GM19023 (cell line): ENCODE measurements around the gene DAB2IP.

Experiments used
- ATAC-seq: cut with Tn5 transposase; IDR thresholded peaks from one replicate; pipeline ENCODE4 v1.9.1; 2021; ENCODE audit warnings: mild to moderate bottlenecking, moderate library complexity; ENCODE audit not compliant: unreplicated experiment

DAB2IP gene

DNA sequence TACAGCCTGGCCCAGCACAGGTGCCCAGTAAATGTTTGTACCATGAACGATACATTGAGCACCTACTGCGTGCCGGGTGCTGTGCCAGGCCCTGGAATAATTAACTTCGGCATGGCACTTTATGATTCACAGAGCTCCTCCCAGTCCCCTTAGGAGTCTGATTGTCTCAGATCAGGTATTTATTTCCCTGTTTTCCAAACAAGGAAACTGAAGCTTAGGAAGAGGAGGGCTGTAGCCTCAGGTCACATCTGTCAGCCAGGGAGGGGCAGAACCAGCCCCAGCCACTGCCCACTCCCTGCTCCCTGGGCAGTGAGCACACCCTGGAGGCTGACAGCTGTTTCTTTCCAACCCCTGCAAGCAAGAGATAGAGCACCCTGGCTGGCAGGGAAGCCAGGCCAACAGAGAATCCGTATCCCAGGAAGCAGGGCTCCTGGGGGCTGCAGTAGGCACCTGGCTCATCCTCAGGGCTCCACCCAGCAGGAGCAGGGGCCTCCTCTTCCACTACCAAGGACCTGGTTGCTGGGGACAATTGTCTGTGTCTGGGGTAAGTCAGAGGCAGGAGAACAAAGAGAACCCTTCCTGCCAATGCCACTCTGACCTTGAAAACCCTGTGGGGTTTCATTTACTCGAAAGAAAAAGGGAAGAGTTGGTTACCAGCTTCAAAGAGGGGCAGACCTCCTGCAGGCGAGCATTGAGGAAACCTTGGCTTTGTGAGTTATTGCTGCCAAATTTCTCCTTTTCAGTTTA is 69.0 kb downstream of the DAB2IP start:
- no peak for ATAC-seq

DNA sequence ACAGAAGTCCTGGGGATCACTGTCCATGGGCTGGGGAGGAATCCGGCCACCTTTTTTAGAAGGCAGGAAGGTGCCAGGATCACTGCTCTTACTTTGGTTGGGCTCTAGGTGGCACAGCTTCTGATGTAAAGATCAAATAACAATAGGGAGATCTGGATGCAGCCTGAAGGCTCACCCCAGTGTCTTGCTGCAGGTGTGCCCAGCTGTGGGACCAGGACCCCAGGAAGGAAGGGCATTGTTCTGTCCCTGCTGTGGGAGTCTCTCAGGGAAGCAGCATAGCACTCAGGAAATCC is 69.6 kb downstream of the DAB2IP start:
- no peak for ATAC-seq

DNA sequence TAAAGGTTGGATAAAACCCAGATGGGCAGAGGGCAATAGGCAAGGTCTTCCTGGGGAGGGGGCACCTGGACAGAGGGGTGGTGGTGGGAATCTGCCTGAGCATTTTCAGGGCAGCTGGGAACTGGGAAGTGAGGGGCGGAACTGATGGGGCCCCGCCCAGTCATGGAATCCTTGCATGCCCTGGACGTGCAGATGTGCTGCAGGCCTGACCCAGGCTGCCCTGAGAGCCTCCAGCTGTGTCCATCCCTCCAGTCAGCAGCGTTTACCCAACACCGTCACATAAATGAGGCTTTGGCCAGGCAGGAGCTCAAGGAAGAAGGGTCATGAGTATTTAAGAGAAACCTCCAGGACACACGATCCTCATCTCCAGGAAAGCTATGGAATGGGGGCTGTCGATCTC is 70.3 kb downstream of the DAB2IP start:
- ATAC-seq, result no peak

GRCh38 chr9:121725008-121725775 is 73.8 kb downstream of the DAB2IP start:
- ATAC-seq, result no peak

GRCh38 chr9:121727295-121728020 is 76.0 kb downstream of the DAB2IP start:
- no peak for ATAC-seq

DNA sequence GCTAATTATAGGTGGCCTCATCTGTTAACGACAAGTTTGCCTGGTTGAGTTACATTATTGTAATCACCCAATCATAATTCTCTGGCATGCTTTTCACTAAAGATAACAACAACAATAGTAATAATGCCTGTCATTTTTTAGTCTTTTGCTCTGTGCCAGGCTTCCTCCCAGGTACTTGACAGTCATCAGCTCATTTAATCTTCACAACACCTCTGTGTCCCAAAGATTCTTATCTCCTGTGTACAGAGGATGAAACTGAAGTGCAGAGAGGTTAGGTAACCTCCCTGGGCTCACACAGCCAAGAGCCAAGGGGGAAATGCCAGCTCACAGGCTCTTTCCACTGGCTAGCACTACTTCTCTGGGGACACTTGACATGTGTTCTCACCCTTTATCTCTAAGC is 77.5 kb downstream of the DAB2IP start:
- ATAC-seq, result no peak

- ATAC-seq, result no peak
These were observed 78.5 kb downstream of the DAB2IP start for GRCh38 chr9:121729769-121730562.

DNA sequence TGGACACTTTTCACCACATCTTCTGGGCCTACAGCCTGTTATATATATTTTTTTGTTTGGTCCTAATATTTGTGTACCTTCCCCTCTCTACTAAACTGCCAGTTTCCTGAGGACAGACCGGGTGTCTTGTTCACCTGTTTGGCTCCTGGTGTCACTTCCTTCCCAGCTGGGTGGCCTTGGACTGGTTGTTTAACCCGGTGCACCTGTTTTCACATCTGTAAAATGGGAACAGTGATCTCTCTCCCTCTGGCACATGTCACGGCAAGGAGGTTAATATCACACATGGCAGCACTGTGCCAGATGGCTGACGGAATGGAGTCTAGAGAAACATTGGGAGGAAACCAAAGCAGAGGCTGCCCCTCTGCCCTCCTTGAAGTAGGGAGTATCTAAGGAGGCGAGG is 79.7 kb downstream of the DAB2IP start:
- no peak for ATAC-seq

- no peak for ATAC-seq
These were observed 80.5 kb downstream of the DAB2IP start for GRCh38 chr9:121731919-121732318.

GRCh38 chr9:121732389-121732788 is 81.0 kb downstream of the DAB2IP start:
- ATAC-seq, result no peak

DNA sequence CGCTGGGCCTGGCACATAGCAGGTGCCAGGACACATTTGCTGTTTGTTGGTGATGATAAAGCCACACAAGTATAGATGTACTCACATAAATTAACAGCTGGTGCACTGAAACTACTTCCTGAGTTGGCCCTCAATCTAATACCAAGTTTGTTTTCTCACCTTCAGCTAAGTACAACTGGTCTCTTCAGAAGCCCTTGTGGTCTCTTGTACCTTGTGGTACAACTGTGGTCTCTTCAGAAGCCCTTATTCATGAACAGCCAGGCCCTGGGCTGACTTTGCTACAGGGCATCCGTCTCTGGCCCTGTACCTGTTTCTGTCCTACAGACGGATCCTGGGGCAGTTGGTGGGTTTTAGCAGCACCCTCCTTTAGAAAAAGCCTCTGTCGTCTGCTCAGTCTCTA is 81.5 kb downstream of the DAB2IP start:
- no peak for ATAC-seq

- no peak for ATAC-seq
These were observed 83.0 kb downstream of the DAB2IP start for GRCh38 chr9:121734465-121734864.

DNA sequence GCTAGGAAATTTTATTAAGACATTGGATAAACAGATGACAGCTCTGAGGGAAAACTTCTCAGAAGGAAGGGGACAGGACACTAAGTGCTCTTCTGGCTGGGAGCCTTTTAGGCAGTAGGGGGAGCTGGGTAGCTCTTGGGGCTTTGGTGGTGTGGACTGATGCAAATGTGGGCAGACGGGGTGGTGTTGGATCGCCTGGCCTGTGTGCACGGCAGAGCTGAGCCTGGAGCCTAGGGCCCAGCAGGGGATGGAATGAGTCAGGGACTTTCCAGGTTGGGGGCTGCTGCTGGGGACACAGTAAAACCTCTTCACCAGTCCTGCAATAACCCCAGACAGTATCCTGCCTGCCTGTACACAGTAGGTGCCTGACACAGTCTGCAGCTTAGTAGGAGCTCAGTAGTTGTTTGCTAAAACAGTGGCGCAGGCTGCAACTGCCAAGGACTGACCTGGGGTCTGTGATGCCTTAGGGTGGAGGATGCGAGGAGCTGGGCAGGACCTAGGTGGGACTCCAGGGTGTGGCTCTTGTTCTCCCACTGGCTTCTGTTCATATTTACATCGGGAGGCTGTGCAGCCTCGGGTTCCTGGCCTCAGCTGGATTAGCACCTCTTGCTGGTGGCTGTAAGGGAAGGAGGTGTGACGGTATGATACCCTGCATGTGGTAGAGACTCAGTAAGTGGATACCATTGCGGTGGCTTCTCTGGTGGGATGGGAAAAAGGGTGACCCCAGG is 83.8 kb downstream of the DAB2IP start:
- no peak for ATAC-seq

- ATAC-seq, result no peak
These were observed 84.6 kb downstream of the DAB2IP start for GRCh38 chr9:121735793-121736770.

- no peak for ATAC-seq
These were observed 85.6 kb downstream of the DAB2IP start for GRCh38 chr9:121736934-121737462.

DNA sequence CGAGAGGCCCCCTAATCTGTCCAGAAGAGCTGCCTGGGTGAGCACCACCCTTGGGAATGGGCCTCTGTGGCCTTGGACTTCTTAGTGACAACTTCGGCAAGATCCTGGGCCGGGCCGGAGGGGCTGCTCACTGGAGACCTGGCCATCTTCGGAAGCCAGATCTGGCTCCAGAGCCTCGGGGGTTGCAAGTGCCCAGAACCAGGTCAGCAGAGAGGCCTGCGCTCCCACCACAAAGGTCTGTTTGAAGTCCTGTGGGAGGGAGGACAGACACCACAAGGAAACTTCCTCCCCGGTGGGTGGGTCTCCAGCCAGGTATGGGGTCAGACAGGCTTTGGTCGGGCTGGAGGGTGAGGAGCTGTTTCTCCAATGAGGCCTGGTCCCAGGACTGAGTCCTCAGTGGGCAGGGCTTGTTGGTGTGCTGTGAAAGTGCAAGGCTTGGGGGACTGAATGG is 86.1 kb downstream of the DAB2IP start:
- no peak for ATAC-seq

GRCh38 chr9:121738411-121738810 is 87.0 kb downstream of the DAB2IP start:
- ATAC-seq, result no peak

- ATAC-seq, result no peak
These were observed 87.5 kb downstream of the DAB2IP start for GRCh38 chr9:121738968-121739367.

GRCh38 chr9:121739971-121740370 is 88.5 kb downstream of the DAB2IP start:
- no peak for ATAC-seq
